Astrocyte (in vitro differentiated cells and primary cell): Measurements from ENCODE around the gene LRMDA. TPM values are rescaled to one million over a fixed set of nuclear protein-coding genes. Genes with fewer than 3 reads are reported as not detected.

Experiments
- DNase-seq: peaks from one replicate; pipeline ENCODE4 v3.0.0-alpha.2; 2010; ENCODE audit warnings: low read depth
- FAIRE-seq: peaks from 2 replicates; lab custom pipeline; 2011; peaks lifted over from hg19 to GRCh38; lab: Jason Lieb, UNC
- H2AFZ ChIP-seq: 2 replicates; pipeline ENCODE4 v1.6.0; 2012; ENCODE audit warnings: low read depth, low read length, inconsistent platforms
- H3K27ac ChIP-seq: 2 replicates; pipeline ENCODE4 v1.5.1; 2011; ENCODE audit warnings: low read depth, low read length, inconsistent platforms
- H3K27me3 ChIP-seq: 2 replicates; pipeline ENCODE4 v1.6.0; 2011; ENCODE audit warnings: low read length, inconsistent platforms; ENCODE audit not compliant: insufficient read depth
- H3K36me3 ChIP-seq: 2 replicates; pipeline ENCODE4 v1.5.1; 2011; ENCODE audit warnings: low read length, inconsistent platforms; ENCODE audit not compliant: insufficient read depth
- H3K4me1 ChIP-seq: 2 replicates; pipeline ENCODE4 v1.5.1; 2011; ENCODE audit warnings: low read length, inconsistent platforms; ENCODE audit not compliant: insufficient read depth
- H3K4me2 ChIP-seq: 2 replicates; pipeline ENCODE4 v1.6.0; 2012; ENCODE audit warnings: low read length, inconsistent platforms
- H3K4me3 ChIP-seq: 2 replicates; pipeline ENCODE4 v1.5.1; 2011; ENCODE audit warnings: low read depth, mild to moderate bottlenecking, low read length, inconsistent platforms; ENCODE audit not compliant: insufficient read depth
- H3K79me2 ChIP-seq: 2 replicates; pipeline ENCODE4 v1.6.0; 2012; ENCODE audit warnings: mild to moderate bottlenecking, low read length, inconsistent platforms; ENCODE audit not compliant: insufficient read depth
- H3K9ac ChIP-seq: 2 replicates; pipeline ENCODE4 v1.6.0; 2012; ENCODE audit warnings: mild to moderate bottlenecking, low read length, inconsistent platforms
- H3K9me3 ChIP-seq: 2 replicates; pipeline ENCODE4 v1.5.1; 2012; ENCODE audit warnings: low read depth, mild to moderate bottlenecking, low read length, inconsistent platforms; ENCODE audit not compliant: insufficient read depth
- H4K20me1 ChIP-seq: 2 replicates; pipeline ENCODE4 v1.6.0; 2012; ENCODE audit warnings: low read length, inconsistent platforms; ENCODE audit not compliant: insufficient read depth
- H3K27ac Mint-ChIP-seq: one replicate; pipeline ENCODE4 v1.8.0; 2021; ENCODE audit warnings: mild to moderate bottlenecking, mixed read lengths; ENCODE audit not compliant: unreplicated experiment
- H3K27me3 Mint-ChIP-seq: one replicate; pipeline ENCODE4 v1.8.0; 2021; ENCODE audit warnings: low read depth, mixed read lengths; ENCODE audit not compliant: unreplicated experiment
- H3K36me3 Mint-ChIP-seq: one replicate; pipeline ENCODE4 v1.8.0; 2021; ENCODE audit warnings: low read depth, mixed read lengths; ENCODE audit not compliant: unreplicated experiment
- H3K4me1 Mint-ChIP-seq: one replicate; pipeline ENCODE4 v1.8.0; 2021; ENCODE audit warnings: low read depth, mixed read lengths; ENCODE audit not compliant: unreplicated experiment
- H3K4me3 Mint-ChIP-seq: one replicate; pipeline ENCODE4 v1.8.0; 2021; ENCODE audit warnings: mild to moderate bottlenecking, moderate library complexity, mixed read lengths; ENCODE audit not compliant: unreplicated experiment
- H3K9me3 Mint-ChIP-seq: one replicate; pipeline ENCODE4 v1.8.0; 2021; ENCODE audit warnings: mild to moderate bottlenecking, mixed read lengths; ENCODE audit not compliant: unreplicated experiment
- EZH2 ChIP-seq: IDR thresholded peaks from 2 replicates; pipeline ENCODE4 v1.6.1; 2012; ENCODE audit warnings: mild to moderate bottlenecking, low read length, inconsistent platforms; ENCODE audit not compliant: insufficient read depth
- total RNA-seq: library from RNA; stranded (reverse); gene quantifications from 2 replicates; pipeline ENCODE4 v1.2.1, GENCODE V29; 2021
- TF ChIP-seq, protein P1 (sequence below): IDR thresholded peaks from 2 replicates; pipeline ENCODE4 v1.5.1; 2011; ENCODE audit warnings: low read depth, mild to moderate bottlenecking, inconsistent platforms, low read length, moderate library complexity; ENCODE audit not compliant: insufficient read depth

Gene LRMDA
- total RNA-seq, 1 donor from 2014 or later = 2.7 TPM

DNA sequence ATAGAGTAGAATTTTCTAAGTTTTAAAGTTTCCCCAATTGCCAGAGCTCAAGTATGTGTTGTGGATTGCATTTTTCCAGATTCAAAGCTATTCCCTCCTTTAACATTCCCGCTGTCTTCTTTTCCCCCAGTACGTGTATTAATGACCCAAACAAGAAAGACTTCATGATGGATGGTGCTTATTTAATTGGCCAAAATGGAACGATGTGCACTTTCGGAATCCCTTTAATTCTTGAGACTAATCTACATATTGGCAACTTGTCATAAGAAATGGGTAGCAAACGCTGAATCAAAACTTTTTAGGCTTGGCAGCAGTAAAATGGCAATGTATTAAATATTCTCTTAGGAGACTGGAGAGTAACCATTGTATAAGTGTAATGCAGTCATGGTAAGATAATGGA lies 753.2 kb downstream of the LRMDA start:
- H3K27me3 ChIP-seq = no peaks in the 10 kb centered on the region
- no peaks in the 10 kb centered on the region for H3K36me3 ChIP-seq
- FAIRE-seq = no peak

DNA sequence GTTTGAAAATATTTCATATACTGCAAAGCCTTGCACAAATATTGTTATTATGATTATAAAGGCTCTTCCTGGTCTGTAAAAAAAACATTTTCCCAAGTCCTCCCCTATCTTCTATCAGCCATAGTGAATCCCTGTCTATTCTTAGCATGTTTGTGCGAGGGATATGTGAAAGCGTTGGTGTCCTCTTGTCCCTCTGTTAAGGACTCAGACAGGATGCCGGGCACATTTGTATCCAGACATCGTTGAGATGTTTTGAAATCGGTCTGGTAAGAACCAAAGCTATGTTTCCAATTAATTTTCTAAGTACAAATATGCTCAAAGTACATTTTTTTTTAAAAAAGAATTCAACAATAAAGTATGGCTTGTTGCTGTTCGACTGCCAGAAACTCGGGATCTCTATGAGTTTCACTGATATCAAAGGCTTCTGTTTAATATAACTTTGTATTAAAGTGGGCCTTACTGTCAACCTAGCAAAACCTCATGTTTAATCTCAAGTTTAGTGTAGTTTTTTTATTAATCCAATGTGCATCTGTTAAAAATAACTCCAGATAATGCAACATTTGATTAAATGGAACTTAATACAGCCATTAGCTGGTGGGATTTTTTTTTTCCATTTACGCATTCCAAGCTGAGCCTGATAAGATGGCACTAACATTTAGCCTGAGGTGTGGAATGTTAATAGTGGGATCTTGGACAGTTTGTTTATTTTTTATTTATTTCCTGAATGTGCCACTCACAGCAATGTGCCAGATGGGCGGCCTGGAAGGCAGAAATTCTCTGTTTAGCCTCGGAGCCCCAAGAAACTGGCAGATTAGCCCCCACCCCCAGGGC lies 754.3 kb downstream of the LRMDA start:
- no peak overlapping the region for H3K27ac Mint-ChIP-seq
- TF ChIP-seq EZH2 = no peak
- TF ChIP-seq, protein P1, sequence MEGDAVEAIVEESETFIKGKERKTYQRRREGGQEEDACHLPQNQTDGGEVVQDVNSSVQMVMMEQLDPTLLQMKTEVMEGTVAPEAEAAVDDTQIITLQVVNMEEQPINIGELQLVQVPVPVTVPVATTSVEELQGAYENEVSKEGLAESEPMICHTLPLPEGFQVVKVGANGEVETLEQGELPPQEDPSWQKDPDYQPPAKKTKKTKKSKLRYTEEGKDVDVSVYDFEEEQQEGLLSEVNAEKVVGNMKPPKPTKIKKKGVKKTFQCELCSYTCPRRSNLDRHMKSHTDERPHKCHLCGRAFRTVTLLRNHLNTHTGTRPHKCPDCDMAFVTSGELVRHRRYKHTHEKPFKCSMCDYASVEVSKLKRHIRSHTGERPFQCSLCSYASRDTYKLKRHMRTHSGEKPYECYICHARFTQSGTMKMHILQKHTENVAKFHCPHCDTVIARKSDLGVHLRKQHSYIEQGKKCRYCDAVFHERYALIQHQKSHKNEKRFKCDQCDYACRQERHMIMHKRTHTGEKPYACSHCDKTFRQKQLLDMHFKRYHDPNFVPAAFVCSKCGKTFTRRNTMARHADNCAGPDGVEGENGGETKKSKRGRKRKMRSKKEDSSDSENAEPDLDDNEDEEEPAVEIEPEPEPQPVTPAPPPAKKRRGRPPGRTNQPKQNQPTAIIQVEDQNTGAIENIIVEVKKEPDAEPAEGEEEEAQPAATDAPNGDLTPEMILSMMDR = no peak
- H3K27me3 Mint-ChIP-seq = peaks cover 4% of the 10 kb centered on the region
- H3K9me3 Mint-ChIP-seq = no peaks in the 10 kb centered on the region
- H3K79me2 ChIP-seq = no peaks in the 10 kb centered on the region
- peaks cover 3% of the 10 kb centered on the region for H3K4me1 ChIP-seq
- no peak overlapping the region for H3K4me3 Mint-ChIP-seq
- H3K27me3 ChIP-seq = no peaks in the 10 kb centered on the region
- no peak overlapping the region for H2AFZ ChIP-seq
- no peak overlapping the region for H3K9ac ChIP-seq
- H3K4me3 ChIP-seq = no peak overlapping the region
- FAIRE-seq (no peak), DNase-seq (no peak)
- no peaks in the 10 kb centered on the region for H4K20me1 ChIP-seq
- H3K4me2 ChIP-seq = no peak overlapping the region
- H3K9me3 ChIP-seq = no peaks in the 10 kb centered on the region
- no peaks in the 10 kb centered on the region for H3K36me3 ChIP-seq
- H3K27ac ChIP-seq = no peak overlapping the region
- H3K36me3 Mint-ChIP-seq = peaks cover 2% of the 10 kb centered on the region
- peaks cover 3% of the 10 kb centered on the region for H3K4me1 Mint-ChIP-seq

More for the DNA sequence above, 753.2 kb downstream of the LRMDA start:
- no peak overlapping the region for H3K4me3 Mint-ChIP-seq
- H3K36me3 Mint-ChIP-seq = peaks cover 2% of the 10 kb centered on the region
- peaks cover 4% of the 10 kb centered on the region for H3K27me3 Mint-ChIP-seq
- no peak for DNase-seq
- no peaks in the 10 kb centered on the region for H4K20me1 ChIP-seq
- H3K4me2 ChIP-seq = no peak overlapping the region
- TF ChIP-seq, protein P1 = no peak
- TF ChIP-seq EZH2 = no peak
- H2AFZ ChIP-seq = no peak overlapping the region
- no peaks in the 10 kb centered on the region for H3K9me3 Mint-ChIP-seq
- H3K27ac Mint-ChIP-seq = no peak overlapping the region
- H3K27ac ChIP-seq = no peak overlapping the region
- H3K79me2 ChIP-seq = no peaks in the 10 kb centered on the region
- peaks cover 3% of the 10 kb centered on the region for H3K4me1 ChIP-seq
- H3K9me3 ChIP-seq = no peaks in the 10 kb centered on the region
- no peak overlapping the region for H3K4me3 ChIP-seq
- no peak overlapping the region for H3K9ac ChIP-seq
- peaks cover 3% of the 10 kb centered on the region for H3K4me1 Mint-ChIP-seq

- no peaks in the 10 kb centered on the region for H3K79me2 ChIP-seq
- Mint-ChIP-seq H3K36me3 (no peaks in the 10 kb centered on the region), H3K4me3 (no peak overlapping the region), H3K4me1 (peaks cover 2% of the 10 kb centered on the region), H3K9me3 (no peaks in the 10 kb centered on the region), H3K27ac (no peak overlapping the region), H3K27me3 (peaks cover 4% of the 10 kb centered on the region)
- DNase-seq (no peak), FAIRE-seq (no peak)
- no peak overlapping the region for H3K4me3 ChIP-seq
- no peak overlapping the region for H3K9ac ChIP-seq
- H3K27me3 ChIP-seq = no peaks in the 10 kb centered on the region
- no peaks in the 10 kb centered on the region for H3K36me3 ChIP-seq
- H4K20me1 ChIP-seq = no peaks in the 10 kb centered on the region
- no peak overlapping the region for H3K27ac ChIP-seq
- no peaks in the 10 kb centered on the region for H3K9me3 ChIP-seq
- no peak overlapping the region for H2AFZ ChIP-seq
- TF ChIP-seq EZH2 = no peak
- TF ChIP-seq, protein P1 = no peak
- H3K4me1 ChIP-seq = no peaks in the 10 kb centered on the region
- no peak overlapping the region for H3K4me2 ChIP-seq
Observed at GRCh38 chr10:76188216-76188615, 756.8 kb downstream of the LRMDA start.
